Left kidney (tissue), 2 donors: ENCODE measurements around the gene DHX16. TPM values are rescaled to one million over a fixed set of nuclear protein-coding genes. Genes with fewer than 3 reads are reported as not detected.
A peak's percentile ranks its signal among the peaks of the same experiment; 100 is the strongest.
"Not testable (repeated sequence)": the region's sequence is repeated elsewhere in the genome, so short reads cannot be mapped to it uniquely, and the experiment has no call there.

Experiments
- DNase-seq: peaks from one replicate; pipeline ENCODE4 v3.0.0-alpha.2; 2013
- polyA plus RNA-seq: library from polyadenylated mRNA; unstranded; fragments of 120-200 nt; gene quantifications from one replicate; pipeline ENCODE4 v1.2.1, GENCODE V29; 2013; ENCODE audit not compliant: insufficient read length

The DHX16 gene
- polyA plus RNA-seq, 1 donor: 56.9 TPM

DNA sequence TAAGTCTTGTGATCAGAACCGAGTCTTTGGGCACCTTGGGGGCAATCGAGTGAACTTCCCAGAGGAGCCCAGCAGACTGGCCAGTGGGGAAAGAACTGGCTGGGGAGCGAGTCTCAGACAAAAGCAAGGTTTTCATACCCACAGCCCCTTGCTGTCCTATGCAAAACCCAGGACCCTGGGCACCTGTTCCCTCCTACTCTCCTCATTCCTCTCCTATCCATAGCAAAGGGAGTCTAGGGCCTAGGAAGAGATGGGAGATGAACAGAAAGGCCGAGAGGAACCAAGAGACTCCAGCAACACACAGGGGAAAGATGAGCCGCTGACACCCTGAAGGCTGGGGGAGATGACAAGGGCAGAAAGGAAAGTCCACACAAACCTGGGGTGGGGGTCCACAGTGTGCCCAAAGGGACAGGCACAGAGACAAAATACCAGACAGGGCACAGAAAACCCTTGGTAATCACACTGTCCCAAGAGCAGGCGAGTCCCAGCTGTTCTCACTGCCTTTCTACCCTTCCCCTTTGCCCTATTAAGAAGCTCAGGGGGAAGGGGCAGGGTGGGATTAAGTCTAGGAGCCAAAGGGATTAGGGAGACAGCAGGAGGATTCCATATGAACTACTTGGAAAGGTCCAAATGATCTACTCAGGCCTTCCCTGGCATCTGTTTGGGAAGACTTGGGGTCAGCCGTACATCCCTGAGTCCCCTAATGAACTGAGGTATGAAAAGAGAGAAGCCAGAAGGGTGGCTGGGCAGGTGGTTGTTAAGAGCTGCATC lies 7.1 kb upstream of the DHX16 start:
- no peak for DNase-seq

DNA sequence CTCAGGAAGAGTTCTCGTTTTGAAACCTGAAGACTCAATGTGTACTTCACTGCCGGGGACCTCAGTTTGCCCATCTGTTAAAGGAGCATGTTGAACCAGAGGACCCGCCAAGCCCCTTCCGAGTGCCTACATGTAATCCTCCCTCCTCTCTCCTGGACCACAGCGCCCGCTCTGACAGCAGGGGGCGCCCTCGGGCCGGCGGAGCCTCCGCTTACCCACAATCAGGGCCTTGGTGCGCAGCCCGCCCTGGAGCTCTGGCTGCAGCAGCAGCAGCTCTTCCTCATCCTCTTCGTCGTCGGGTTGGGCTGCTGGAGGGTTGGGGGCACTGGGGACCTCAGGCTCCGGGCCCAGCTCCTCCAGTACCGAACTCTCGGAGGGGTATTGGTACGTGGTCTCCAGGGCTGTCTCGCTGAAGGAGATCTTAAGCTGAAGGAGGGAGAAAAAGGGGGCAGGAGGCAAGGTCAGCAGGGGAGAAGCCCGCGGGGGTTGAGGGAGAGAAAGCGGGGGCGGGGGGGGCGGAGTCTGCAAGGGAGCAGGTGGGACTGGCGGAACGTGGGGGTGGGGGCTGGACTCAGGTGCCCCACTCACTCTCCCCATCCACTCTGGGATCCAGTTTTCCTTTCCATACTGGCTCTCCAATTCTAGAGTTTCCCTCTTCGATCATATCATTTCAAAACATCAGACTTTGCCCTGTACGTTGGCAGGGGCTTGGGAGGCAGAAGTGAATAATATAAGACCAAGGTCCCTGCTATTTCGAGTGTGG lies 6.3 kb upstream of the DHX16 start:
- DNase-seq: peak; percentile 77

DNA sequence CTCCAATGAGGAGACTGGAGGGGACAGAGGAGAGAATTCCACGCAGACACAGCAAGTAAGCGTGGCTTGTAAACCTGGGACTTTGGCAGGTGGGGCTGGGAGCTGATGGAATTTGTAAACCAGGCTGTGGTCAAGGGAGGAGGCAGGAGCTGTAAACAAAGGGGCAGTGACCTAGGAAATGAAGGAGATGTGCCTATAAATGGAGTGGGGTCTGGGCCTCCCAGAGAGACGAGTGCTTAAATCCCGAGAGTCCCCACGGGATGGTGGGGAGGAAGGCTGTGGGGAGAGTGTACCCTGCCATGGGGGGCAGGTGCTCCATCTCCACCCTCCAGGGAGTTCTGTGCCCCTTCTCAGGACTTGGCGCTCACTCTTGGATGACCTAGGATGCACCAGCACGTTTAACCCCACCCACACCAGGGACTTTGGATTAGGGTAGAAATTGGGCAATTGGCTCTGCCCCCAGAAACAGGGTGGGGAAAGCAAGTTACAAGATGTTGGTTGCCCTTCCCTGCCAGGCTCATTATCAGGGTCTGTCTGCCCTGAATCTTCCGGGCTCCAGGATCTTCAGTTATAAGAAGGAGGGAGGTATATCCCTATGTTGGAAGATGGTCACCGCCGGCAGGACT lies 4.0 kb upstream of the DHX16 start:
- no peak for DNase-seq

- DNase-seq: no peak
These were observed 1.9 kb downstream of the DHX16 start for GRCh38 chr6:30670760-30671527.

GRCh38 chr6:30666300-30666699 lies 6.5 kb downstream of the DHX16 start:
- DNase-seq: not testable (repeated sequence)

- DNase-seq: no peak
These were observed 7.6 kb downstream of the DHX16 start for GRCh38 chr6:30664994-30665767.

- DNase-seq: not testable (repeated sequence)
These were observed 14.9 kb downstream of the DHX16 start for GRCh38 chr6:30657922-30658321.

- no peak for DNase-seq
These were observed 15.4 kb downstream of the DHX16 start for GRCh38 chr6:30657454-30657853.

GRCh38 chr6:30656513-30656912 lies 16.3 kb downstream of the DHX16 start:
- DNase-seq: no peak

GRCh38 chr6:30655743-30656094 lies 17.1 kb downstream of the DHX16 start:
- no peak for DNase-seq

- no peak for DNase-seq
These were observed 17.7 kb downstream of the DHX16 start for GRCh38 chr6:30654798-30655742.

DNA sequence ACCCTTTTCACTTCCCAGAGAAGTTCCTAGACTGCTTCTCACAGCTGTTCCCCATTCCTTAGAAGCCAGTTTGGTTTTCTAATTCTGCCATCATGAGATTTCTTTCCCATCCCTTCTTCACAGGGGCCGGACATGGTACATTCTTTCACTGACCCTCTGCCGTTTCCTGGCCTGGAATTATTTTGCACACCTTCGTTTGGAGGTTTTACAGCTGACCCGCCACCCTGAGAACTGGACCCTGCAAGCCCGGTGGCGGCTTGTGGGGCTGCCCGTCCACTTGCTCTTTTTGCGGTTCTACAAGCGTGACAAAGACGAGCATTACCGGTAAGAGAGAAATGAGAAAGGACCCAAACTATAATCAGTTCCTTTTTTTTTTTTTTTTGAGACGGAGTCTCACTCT lies 21.7 kb downstream of the DHX16 start:
- no peak for DNase-seq

DNA sequence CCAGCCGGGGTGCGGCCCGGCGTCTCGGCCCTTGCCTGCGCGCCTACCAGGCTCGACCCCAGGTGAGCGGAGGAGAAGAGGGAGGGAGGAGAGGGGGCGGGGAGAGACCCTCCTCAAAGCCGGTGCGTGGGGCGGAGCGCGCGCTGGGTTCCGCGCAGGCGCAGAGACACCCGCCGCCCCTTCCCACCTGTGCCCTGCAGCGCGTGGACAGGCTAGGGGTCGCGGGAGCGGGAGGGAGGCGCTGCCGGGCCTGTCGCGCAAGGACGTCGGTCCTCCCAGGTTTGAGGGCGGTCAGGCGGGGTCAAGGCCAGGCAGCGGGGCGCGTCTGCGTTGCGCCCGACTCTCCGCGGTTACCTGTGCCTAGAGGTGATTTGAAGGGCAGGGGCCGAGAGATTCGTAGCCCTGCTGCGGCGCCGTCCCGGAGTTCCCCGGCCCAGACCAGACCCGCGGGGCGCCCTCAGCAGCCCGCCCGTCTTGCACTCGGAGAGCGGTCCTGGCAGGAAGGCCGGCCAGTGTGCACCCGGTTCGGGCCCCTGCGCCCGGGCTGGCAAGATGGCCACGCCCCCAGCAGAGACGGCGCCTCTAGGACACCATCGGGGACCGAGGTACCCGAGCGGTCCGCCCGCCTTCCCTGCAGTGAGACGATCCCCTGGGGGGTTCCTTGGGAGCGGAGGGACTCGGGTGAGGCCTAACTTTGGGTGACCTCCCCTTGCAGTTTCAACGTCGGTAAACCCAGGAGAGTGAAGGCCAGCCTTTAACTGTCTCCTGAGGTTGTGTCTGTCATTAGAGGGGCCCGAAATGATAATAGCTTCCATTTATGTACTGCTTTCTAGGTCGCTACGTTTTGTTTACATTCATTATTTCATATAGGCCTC lies 25.3 kb downstream of the DHX16 start:
- DNase-seq: peak; percentile 50

DNA sequence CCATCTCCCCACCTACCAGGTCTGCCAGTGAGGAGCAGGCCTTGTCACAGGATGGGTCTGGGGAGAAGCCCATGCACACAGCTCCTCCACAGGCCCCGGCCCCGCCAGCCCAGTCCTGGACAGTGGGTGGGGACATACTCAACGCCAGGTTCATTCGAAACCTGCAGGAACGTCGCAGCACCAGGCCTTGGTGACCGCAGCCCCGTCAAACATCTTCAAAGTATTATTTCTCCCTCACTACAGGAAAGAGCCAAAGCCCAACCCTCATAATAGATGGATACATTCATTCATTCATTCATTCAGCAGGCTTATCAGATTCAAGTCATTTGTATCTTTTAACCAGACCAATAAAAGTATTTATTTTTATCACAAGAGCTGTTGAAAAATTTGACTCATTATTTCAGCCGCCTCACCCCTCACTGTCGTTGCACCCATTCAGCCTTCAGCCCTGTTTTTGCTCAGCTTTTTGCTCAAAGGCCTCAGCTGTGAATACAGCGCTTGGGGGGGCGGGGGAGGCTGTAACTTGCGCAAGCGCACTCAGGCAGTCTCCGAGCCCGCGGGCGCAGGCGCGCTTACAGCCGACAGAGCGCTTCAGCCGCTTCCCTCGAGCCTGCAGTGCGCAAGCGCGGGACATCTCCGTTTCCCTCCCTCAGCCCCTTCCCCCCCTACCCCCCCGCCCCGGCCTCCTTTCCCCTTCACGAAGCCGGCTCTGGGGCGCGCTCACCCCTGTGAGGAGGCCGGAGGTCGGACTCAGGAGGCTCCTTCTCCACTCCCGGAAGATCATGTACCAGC lies 26.2 kb downstream of the DHX16 start, which contains the start of gene C6orf136:
C6orf136 (plus strand) TSS at position 684 of the 792 bp plus-strand sequence; CDS start at position 783, 99 bp downstream.
- peak; percentile 89 for DNase-seq

DNA sequence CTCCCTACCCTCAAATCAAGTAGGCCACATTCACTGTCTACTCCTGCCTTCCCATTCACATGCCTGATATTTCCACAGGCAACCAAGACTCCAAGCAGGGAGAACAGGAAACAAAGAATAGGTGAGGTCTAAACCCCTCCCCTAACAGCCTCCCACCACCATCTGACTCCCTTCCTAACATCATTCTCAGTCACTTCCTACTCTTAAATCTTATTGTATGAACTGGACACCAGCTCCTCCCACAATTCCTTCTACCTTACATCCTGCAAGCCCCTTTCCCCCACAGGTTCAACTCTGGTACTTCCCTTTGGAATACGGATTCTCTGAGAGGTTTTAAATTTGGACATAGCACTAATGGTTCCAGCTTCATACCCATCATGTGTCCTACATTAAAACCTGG lies 26.8 kb downstream of the DHX16 start:
- no peak for DNase-seq

GRCh38 chr6:30644769-30645168 lies 28.0 kb downstream of the DHX16 start:
- no peak for DNase-seq

DNA sequence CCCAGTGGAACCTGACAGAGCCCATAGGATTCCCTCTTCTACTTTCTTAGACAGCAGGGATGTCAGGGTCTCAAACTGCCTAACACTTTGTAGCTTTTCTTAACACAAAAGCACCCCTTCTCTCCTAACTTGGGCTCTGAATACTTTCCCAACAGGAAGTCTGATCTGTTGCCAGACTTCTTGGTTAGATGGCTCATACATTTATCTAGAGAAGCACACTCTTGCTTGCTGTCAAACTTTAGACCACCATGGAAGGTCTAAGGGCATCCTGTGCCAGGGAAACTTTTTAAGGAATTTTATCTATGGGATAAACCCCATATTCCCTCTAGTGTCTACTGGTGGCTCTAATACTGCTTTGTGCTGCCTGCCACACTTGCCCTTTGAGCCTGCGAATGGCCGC lies 29.1 kb downstream of the DHX16 start:
- DNase-seq: no peak

DNA sequence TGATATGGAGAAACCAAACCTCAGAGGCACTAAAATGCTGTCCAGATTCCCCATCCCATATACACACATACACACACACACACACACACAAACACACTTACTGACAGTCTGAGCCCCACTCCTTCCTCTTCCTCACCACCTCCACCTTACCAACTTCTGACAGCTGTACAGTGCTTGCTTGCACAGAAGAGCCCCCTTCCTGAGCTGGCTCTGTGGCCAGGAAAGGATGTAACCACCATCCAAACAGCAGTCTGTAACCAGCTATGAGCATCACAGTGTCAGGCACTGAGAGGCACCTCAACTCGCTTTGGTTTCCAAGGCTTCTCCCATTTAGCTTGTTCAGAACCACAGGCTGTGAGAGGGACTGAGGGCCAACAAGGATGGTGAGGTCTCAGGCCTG lies 31.8 kb downstream of the DHX16 start:
- DNase-seq: no peak
